ENCODE measurements around the gene NAT14. TPM values are rescaled to one million over a fixed set of nuclear protein-coding genes. Genes with fewer than 3 reads are reported as not detected.
A peak's percentile ranks its signal among the peaks of the same experiment; 100 is the strongest.

NAT14 gene
- polyA plus RNA-seq, 1 donor from 2014 or later: 129 TPM

DNA sequence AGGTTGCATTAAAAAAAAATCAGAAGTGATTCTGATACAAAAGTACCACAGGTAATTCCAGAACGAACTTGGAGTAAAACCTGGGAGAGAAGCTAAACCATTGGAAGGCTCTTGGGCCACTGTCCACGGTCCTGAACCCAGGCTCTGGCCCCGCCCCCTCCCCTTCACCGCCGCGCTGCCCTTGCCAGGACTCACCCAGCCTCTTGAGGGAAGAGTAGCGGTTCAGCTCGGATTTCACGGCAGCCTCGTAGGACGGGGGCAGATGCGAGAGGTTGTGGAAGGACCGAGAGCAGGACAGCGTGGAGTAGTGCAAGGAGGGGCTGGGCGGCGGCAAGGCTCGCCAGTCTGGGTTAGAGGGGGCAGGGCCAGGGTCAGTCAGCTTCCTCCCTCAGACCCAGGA, 47.6 kb upstream of the NAT14 start:
- TF ChIP-seq, protein P1, sequence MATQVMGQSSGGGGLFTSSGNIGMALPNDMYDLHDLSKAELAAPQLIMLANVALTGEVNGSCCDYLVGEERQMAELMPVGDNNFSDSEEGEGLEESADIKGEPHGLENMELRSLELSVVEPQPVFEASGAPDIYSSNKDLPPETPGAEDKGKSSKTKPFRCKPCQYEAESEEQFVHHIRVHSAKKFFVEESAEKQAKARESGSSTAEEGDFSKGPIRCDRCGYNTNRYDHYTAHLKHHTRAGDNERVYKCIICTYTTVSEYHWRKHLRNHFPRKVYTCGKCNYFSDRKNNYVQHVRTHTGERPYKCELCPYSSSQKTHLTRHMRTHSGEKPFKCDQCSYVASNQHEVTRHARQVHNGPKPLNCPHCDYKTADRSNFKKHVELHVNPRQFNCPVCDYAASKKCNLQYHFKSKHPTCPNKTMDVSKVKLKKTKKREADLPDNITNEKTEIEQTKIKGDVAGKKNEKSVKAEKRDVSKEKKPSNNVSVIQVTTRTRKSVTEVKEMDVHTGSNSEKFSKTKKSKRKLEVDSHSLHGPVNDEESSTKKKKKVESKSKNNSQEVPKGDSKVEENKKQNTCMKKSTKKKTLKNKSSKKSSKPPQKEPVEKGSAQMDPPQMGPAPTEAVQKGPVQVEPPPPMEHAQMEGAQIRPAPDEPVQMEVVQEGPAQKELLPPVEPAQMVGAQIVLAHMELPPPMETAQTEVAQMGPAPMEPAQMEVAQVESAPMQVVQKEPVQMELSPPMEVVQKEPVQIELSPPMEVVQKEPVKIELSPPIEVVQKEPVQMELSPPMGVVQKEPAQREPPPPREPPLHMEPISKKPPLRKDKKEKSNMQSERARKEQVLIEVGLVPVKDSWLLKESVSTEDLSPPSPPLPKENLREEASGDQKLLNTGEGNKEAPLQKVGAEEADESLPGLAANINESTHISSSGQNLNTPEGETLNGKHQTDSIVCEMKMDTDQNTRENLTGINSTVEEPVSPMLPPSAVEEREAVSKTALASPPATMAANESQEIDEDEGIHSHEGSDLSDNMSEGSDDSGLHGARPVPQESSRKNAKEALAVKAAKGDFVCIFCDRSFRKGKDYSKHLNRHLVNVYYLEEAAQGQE (IDR thresholded peaks at IDR 0.05; ENCODE audit: borderline replicate concordance): peak; percentile 58
- TF ChIP-seq, protein P2, sequence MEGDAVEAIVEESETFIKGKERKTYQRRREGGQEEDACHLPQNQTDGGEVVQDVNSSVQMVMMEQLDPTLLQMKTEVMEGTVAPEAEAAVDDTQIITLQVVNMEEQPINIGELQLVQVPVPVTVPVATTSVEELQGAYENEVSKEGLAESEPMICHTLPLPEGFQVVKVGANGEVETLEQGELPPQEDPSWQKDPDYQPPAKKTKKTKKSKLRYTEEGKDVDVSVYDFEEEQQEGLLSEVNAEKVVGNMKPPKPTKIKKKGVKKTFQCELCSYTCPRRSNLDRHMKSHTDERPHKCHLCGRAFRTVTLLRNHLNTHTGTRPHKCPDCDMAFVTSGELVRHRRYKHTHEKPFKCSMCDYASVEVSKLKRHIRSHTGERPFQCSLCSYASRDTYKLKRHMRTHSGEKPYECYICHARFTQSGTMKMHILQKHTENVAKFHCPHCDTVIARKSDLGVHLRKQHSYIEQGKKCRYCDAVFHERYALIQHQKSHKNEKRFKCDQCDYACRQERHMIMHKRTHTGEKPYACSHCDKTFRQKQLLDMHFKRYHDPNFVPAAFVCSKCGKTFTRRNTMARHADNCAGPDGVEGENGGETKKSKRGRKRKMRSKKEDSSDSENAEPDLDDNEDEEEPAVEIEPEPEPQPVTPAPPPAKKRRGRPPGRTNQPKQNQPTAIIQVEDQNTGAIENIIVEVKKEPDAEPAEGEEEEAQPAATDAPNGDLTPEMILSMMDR (IDR thresholded peaks at IDR 0.05; ENCODE audit: poor library complexity, severe bottlenecking): no peak
- no peak for TF ChIP-seq RAD21 (conservative IDR thresholded peaks at IDR 0.05)
- Histone ChIP-seq H3K79me2 (replicated peaks; ENCODE audit: insufficient read depth, low read length) (no peaks in the 10 kb centered on the region), H3K4me2 (ENCODE audit: low read length) (no peak overlapping the region), H3K36me3 (ENCODE audit: insufficient read depth, low read length) (peaks cover under 1% of the 10 kb centered on the region), H3K27me3 (ENCODE audit: insufficient read depth, low read depth, low read length) (peaks cover 39% of the 10 kb centered on the region), H3K9me3 (ENCODE audit: low read length) (no peaks in the 10 kb centered on the region), H3F3A (ENCODE audit: insufficient read depth, low read length, poor library complexity, severe bottlenecking) (no peaks in the 10 kb centered on the region), H3K9me2 (ENCODE audit: insufficient read depth, low read length) (no peaks in the 10 kb centered on the region), H3K4me3 (ENCODE audit: low read length) (no peak overlapping the region), H4K20me1 (ENCODE audit: insufficient read depth) (peaks cover 6% of the 10 kb centered on the region), H3K27ac (ENCODE audit: low read length) (no peak overlapping the region), H2AFZ (ENCODE audit: low read depth, low read length) (no peak overlapping the region), H3K9ac (ENCODE audit: low read length) (no peak overlapping the region)

DNA sequence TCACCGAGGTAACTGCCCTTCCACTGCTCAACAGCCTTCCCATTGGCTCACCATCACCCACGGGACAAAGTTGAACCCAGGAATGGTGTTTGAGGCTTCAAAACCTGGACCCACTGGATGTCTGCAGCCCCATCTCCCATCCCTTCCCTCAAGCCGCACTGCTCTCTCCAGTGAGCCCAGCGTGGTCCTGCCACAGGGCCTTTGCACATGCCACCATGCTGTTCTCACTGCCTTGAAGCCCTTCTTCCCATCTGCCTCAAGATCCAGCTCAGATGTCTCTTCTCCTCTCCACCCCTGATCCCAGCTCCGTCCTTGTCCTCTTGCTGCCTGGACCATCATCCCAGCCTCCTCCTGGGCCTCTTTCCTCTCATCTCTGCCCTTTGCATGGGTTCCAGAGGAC, 45.9 kb upstream of the NAT14 start:
- H3K4me2 ChIP-seq (ENCODE audit: low read length): no peak overlapping the region
- no peak overlapping the region for H3K27ac ChIP-seq (ENCODE audit: low read length)
- no peaks in the 10 kb centered on the region for H3K9me3 ChIP-seq (ENCODE audit: low read length)
- no peaks in the 10 kb centered on the region for H3F3A ChIP-seq (ENCODE audit: insufficient read depth, low read length, poor library complexity, severe bottlenecking)
- H3K4me3 ChIP-seq (ENCODE audit: low read length): no peak overlapping the region
- H4K20me1 ChIP-seq (ENCODE audit: insufficient read depth): peaks cover 6% of the 10 kb centered on the region
- H3K36me3 ChIP-seq (ENCODE audit: insufficient read depth, low read length): no peaks in the 10 kb centered on the region
- H3K9me2 ChIP-seq (ENCODE audit: insufficient read depth, low read length): no peaks in the 10 kb centered on the region
- H3K79me2 ChIP-seq (replicated peaks; ENCODE audit: insufficient read depth, low read length): no peaks in the 10 kb centered on the region
- no peak for TF ChIP-seq POLR2AphosphoS5 (IDR thresholded peaks at IDR 0.05)
- H3K9ac ChIP-seq (ENCODE audit: low read length): no peak overlapping the region
- H3K27me3 ChIP-seq (ENCODE audit: insufficient read depth, low read depth, low read length): peaks cover 54% of the 10 kb centered on the region
- H2AFZ ChIP-seq (ENCODE audit: low read depth, low read length): no peak overlapping the region

DNA sequence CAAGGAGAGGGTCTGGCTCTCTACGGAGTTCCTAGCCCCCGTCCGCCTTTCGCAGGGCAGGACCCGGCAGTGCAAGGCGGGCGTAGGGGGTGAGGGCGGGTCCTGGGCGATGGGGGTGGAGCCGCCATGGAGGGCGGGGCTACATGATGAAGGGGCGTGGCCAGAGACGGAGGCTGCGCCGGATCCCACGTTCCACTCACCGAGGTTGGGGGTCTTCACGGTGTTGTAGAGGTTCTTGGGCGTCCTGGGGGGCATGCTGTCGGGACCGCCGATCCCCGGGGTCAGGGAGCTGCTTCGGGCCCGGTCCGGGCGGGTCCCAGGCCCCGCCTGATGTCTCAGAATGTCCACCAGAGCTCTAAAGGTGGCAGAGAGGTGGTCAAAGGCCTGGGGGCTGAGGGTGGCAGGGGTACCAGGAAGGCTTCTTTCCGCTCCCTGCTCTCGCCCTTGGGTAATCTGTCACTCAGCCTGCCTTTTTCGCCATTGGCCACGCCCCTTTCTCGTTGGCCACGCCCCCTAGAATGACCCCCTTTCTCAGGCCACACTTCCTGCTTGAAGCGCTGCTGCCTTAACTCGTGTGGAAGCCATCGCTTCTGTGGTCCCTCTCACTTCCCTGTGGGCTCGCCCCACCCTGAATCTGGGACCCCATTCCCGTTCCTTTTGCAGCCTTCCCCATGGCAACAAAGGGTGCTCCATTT, 44.4 kb upstream of the NAT14 start:
- peaks cover 6% of the 10 kb centered on the region for H4K20me1 ChIP-seq (ENCODE audit: insufficient read depth)
- no peaks in the 10 kb centered on the region for H3K9me3 ChIP-seq (ENCODE audit: low read length)
- H3K4me2 ChIP-seq (ENCODE audit: low read length): no peak overlapping the region
- H2AFZ ChIP-seq (ENCODE audit: low read depth, low read length): no peak overlapping the region
- no peak overlapping the region for H3K9ac ChIP-seq (ENCODE audit: low read length)
- H3K27me3 ChIP-seq (ENCODE audit: insufficient read depth, low read depth, low read length): peaks cover 68% of the 10 kb centered on the region
- no peaks in the 10 kb centered on the region for H3K79me2 ChIP-seq (replicated peaks; ENCODE audit: insufficient read depth, low read length)
- H3K36me3 ChIP-seq (ENCODE audit: insufficient read depth, low read length): no peaks in the 10 kb centered on the region
- no peaks in the 10 kb centered on the region for H3F3A ChIP-seq (ENCODE audit: insufficient read depth, low read length, poor library complexity, severe bottlenecking)
- no peaks in the 10 kb centered on the region for H3K9me2 ChIP-seq (ENCODE audit: insufficient read depth, low read length)
- no peak overlapping the region for H3K27ac ChIP-seq (ENCODE audit: low read length)
- H3K4me3 ChIP-seq (ENCODE audit: low read length): no peak overlapping the region
- TF ChIP-seq SMC3 (conservative IDR thresholded peaks at IDR 0.05; ENCODE audit: poor library complexity) (no peak), EP300 (conservative IDR thresholded peaks at IDR 0.05; ENCODE audit: poor library complexity, severe bottlenecking) (no peak), POLR2AphosphoS5 (IDR thresholded peaks at IDR 0.05) (no peak), RAD21 (conservative IDR thresholded peaks at IDR 0.05) (no peak), EZH2 (IDR thresholded peaks at IDR 0.05; ENCODE audit: borderline replicate concordance, insufficient read depth, low read length, poor library complexity, severe bottlenecking) (no peak), MXI1 (conservative IDR thresholded peaks at IDR 0.05; ENCODE audit: poor library complexity, severe bottlenecking) (no peak), TAF1 (IDR thresholded peaks at IDR 0.05; ENCODE audit: low read depth) (no peak)
- TF ChIP-seq, protein P2 (IDR thresholded peaks at IDR 0.05; ENCODE audit: poor library complexity, severe bottlenecking): no peak
- TF ChIP-seq, protein P1 (IDR thresholded peaks at IDR 0.05; ENCODE audit: borderline replicate concordance): no peak

All from neural cell (in vitro differentiated cells).